IMR-90 (cell line): ENCODE measurements around the gene TVP23C. TPM values are rescaled to one million over a fixed set of nuclear protein-coding genes. Genes with fewer than 3 reads are reported as not detected.
A peak's percentile ranks its signal among the peaks of the same experiment; 100 is the strongest.

Experiments
- ATAC-seq: fragments of 200-7000 bp; cut with Tn5 transposase; 2 replicates; pipeline ENCODE4 v1.9.1; 2020; ENCODE audit warnings: low read depth, mild to moderate bottlenecking, moderate library complexity
- BruUV-seq: library from RNA; stranded (reverse); fragments of 400-500 nt; replicated peaks from 2 replicates; lab custom pipeline; 2021; lab: Mats Ljungman, UMichigan
- CTCF ChIA-PET: fragments of 300-600 bp; formaldehyde crosslinking; extraction: SDS; loops from one replicate; lab custom pipeline; 2021; ENCODE audit warnings: antibody characterized with exemption; lab: Yijun Ruan, JAX
- POLR2A ChIA-PET: fragments of 300-600 bp; sonication (Branson Sonifier 250); formaldehyde crosslinking; loops from one replicate; lab custom pipeline; 2022; ENCODE audit warnings: antibody characterized with exemption; ENCODE audit not compliant: unreplicated experiment; lab: Charles Lee
- DNase-seq: peaks from one replicate; pipeline ENCODE4 v3.0.0; 2013
- H2AFZ ChIP-seq: replicated peaks from 2 replicates; pipeline ENCODE3; 2013; ENCODE audit warnings: low read length, mild to moderate bottlenecking; ENCODE audit not compliant: poor library complexity
- H2AK5ac ChIP-seq: 2 replicates; pipeline ENCODE4 v1.6.1; 2013; ENCODE audit warnings: low read depth, low read length, inconsistent platforms
- H2AK9ac ChIP-seq: replicated peaks from 2 replicates; pipeline ENCODE3; 2013; ENCODE audit warnings: mild to moderate bottlenecking, low read depth, low read length, moderate library complexity; ENCODE audit not compliant: poor library complexity
- H2BK120ac ChIP-seq: 2 replicates; pipeline ENCODE4 v1.6.1; 2013; ENCODE audit warnings: low read depth, low read length, inconsistent platforms
- H2BK15ac ChIP-seq: 3 replicates; pipeline ENCODE4 v1.6.1; 2013; ENCODE audit warnings: low read depth, low read length, inconsistent platforms
- H2BK20ac ChIP-seq: 2 replicates; pipeline ENCODE4 v1.6.1; 2013; ENCODE audit warnings: low read depth, mild to moderate bottlenecking, inconsistent platforms, low read length, moderate library complexity
- H2BK5ac ChIP-seq: 2 replicates; pipeline ENCODE4 v1.6.1; 2013; ENCODE audit warnings: mild to moderate bottlenecking, low read depth, low read length, inconsistent platforms; ENCODE audit not compliant: poor library complexity, severe bottlenecking
- H3K14ac ChIP-seq: replicated peaks from 2 replicates; pipeline ENCODE4 v1.6.1; 2013; ENCODE audit warnings: low read depth, low read length, inconsistent platforms
- H3K18ac ChIP-seq: 2 replicates; pipeline ENCODE4 v1.6.1; 2013; ENCODE audit warnings: low read depth, low read length, control low read depth
- H3K23ac ChIP-seq: 2 replicates; pipeline ENCODE4 v1.6.1; 2013; ENCODE audit warnings: low read depth, low read length, inconsistent platforms
- H3K27ac ChIP-seq: 2 replicates; pipeline ENCODE4 v1.5.1; 2013; ENCODE audit warnings: mild to moderate bottlenecking, control low read depth, low read length; ENCODE audit not compliant: insufficient read depth
- H3K27me3 ChIP-seq: 2 replicates; pipeline ENCODE4 v1.6.1; 2013; ENCODE audit warnings: low read length; ENCODE audit not compliant: control insufficient read depth, insufficient read depth
- H3K36me3 ChIP-seq: 2 replicates; pipeline ENCODE4 v1.6.1; 2013; ENCODE audit warnings: low read length, mixed read lengths; ENCODE audit not compliant: control insufficient read depth, insufficient read depth
- H3K4ac ChIP-seq: 2 replicates; pipeline ENCODE4 v1.6.1; 2013; ENCODE audit warnings: low read depth, low read length, inconsistent platforms
- H3K4me1 ChIP-seq: 2 replicates; pipeline ENCODE4 v1.6.1; 2013; ENCODE audit warnings: low read length, mixed read lengths; ENCODE audit not compliant: control insufficient read depth, insufficient read depth
- H3K4me2 ChIP-seq: 2 replicates; pipeline ENCODE4 v1.6.1; 2013; ENCODE audit warnings: low read depth, mild to moderate bottlenecking, control low read depth, low read length, moderate library complexity
- H3K4me3 ChIP-seq: 2 replicates; pipeline ENCODE4 v1.5.1; 2013; ENCODE audit warnings: low read depth, mild to moderate bottlenecking, control low read depth, low read length, moderate library complexity; ENCODE audit not compliant: insufficient read depth
- H3K56ac ChIP-seq: 2 replicates; pipeline ENCODE4 v1.6.1; 2013; ENCODE audit warnings: low read length, inconsistent platforms; ENCODE audit not compliant: insufficient read depth; ENCODE audit errors: extremely low read depth
- H3K79me1 ChIP-seq, 2 experiments: 2 replicates each; pipeline ENCODE4 v1.6.1; 2013; ENCODE audit warnings: low read length in 2 of 2, inconsistent platforms in 1 of 2, low read depth in 1 of 2
- H3K9ac ChIP-seq: 2 replicates; pipeline ENCODE4 v1.6.1; 2013; ENCODE audit warnings: low read depth, low read length, control low read depth
- H3K9me1 ChIP-seq: 2 replicates; pipeline ENCODE4 v1.6.1; 2013; ENCODE audit warnings: low read length, inconsistent platforms; ENCODE audit not compliant: insufficient read depth
- H3K9me3 ChIP-seq: 2 replicates; pipeline ENCODE4 v1.6.1; 2013; ENCODE audit warnings: low read length; ENCODE audit not compliant: control insufficient read depth, insufficient read depth
- H4K20me1 ChIP-seq: 2 replicates; pipeline ENCODE4 v1.6.1; 2013; ENCODE audit warnings: low read length, inconsistent platforms; ENCODE audit not compliant: insufficient read depth
- H4K5ac ChIP-seq: 2 replicates; pipeline ENCODE4 v1.6.1; 2013; ENCODE audit warnings: mild to moderate bottlenecking, low read depth, low read length, control low read depth
- H4K8ac ChIP-seq, 2 experiments: 2 replicates each; pipeline ENCODE4 v1.6.1; 2013; ENCODE audit warnings: low read depth in 2 of 2, low read length in 2 of 2, control low read depth in 1 of 2, inconsistent platforms in 1 of 2
- H4K91ac ChIP-seq: 2 replicates; pipeline ENCODE4 v1.6.1; 2013; ENCODE audit warnings: low read depth, low read length, inconsistent platforms; ENCODE audit not compliant: insufficient read depth
- BHLHE40 ChIP-seq: fragments of 150-350 bp; IDR thresholded peaks from 2 replicates; pipeline ENCODE4 v1.6.1; 2016; ENCODE audit warnings: mild to moderate bottlenecking, low read depth, low read length
- CEBPB ChIP-seq: IDR thresholded peaks from 2 replicates; pipeline ENCODE4 v1.6.1; 2012; ENCODE audit warnings: low read depth, low read length, improper control_type of control experiment
- FOS ChIP-seq: fragments of 150-350 bp; IDR thresholded peaks from 2 replicates; pipeline ENCODE4 v1.6.1; 2016; ENCODE audit warnings: low read depth, low read length
- MAFK ChIP-seq: IDR thresholded peaks from 2 replicates; pipeline ENCODE4 v1.6.1; 2012; ENCODE audit warnings: low read depth, low read length, improper control_type of control experiment
- MXI1 ChIP-seq: IDR thresholded peaks from 2 replicates; pipeline ENCODE4 v1.6.1; 2012; ENCODE audit warnings: low read depth, mild to moderate bottlenecking, low read length, moderate library complexity, borderline replicate concordance
- NFE2L2 ChIP-seq: fragments of 150-350 bp; IDR thresholded peaks from 2 replicates; pipeline ENCODE4 v1.6.1; 2016; ENCODE audit warnings: low read depth, mild to moderate bottlenecking, low read length
- POLR2A ChIP-seq: IDR thresholded peaks from 2 replicates; pipeline ENCODE4 v1.6.1; 2012; ENCODE audit warnings: mild to moderate bottlenecking, low read depth, low read length
- RCOR1 ChIP-seq: IDR thresholded peaks from 2 replicates; pipeline ENCODE4 v1.6.1; 2012; ENCODE audit warnings: mild to moderate bottlenecking, low read length, improper control_type of control experiment; ENCODE audit not compliant: insufficient replicate concordance
- RFX5 ChIP-seq: IDR thresholded peaks from 2 replicates; pipeline ENCODE4 v1.8.0; 2012; ENCODE audit warnings: low read depth, mild to moderate bottlenecking, low read length, moderate library complexity
- SMC3 ChIP-seq: fragments of 150-350 bp; IDR thresholded peaks from 2 replicates; pipeline ENCODE4 v1.6.1; 2016; ENCODE audit warnings: low read depth, mild to moderate bottlenecking, antibody characterized with exemption, low read length, moderate library complexity
- WGBS, 2 experiments: methylation state at CpG; one replicate each; pipeline versions ENCODE4 v1.1.5 to v1.1.7; 2013; ENCODE audit warnings: missing lambda C conversion rate in 2 of 2; ENCODE audit not compliant: insufficient read length in 1 of 2; ENCODE audit errors: extremely low coverage in 2 of 2; 5-methylcytosine and 5-hydroxymethylcytosine counted together
- dilution Hi-C: fragments of 300-500 bp; cut with HindIII; formaldehyde crosslinking; loops from one replicate; pipeline ENCODE4 v1.14.3; 2018; ENCODE audit warnings: low sequenced_read_pairs; ENCODE audit not compliant: unreplicated experiment
- in situ Hi-C: fragments of 300-500 bp; cut with MboI; formaldehyde crosslinking; loops from 3 replicates; pipeline ENCODE4 v1.14.3; 2019; ENCODE audit warnings: low sequenced_read_pairs, inconsistent platforms, mixed read lengths
- intact Hi-C: fragments of 100-400 bp; cut with micrococcal nuclease; formaldehyde crosslinking; loops from 2 replicates; pipeline ENCODE4 v1.10.0; 2022
- polyA plus RNA-seq, 3 experiments: library from polyadenylated mRNA; depleted of rRNA; stranded (reverse); fragments of >200 nt; gene quantifications; 2 replicates each; pipeline ENCODE4 v1.2.3, GENCODE V29; 2012; ENCODE audit warnings: low replicate concordance in 1 of 3
- total RNA-seq: library from RNA; depleted of rRNA; stranded (reverse); fragments of >200 nt; gene quantifications from 2 replicates; pipeline ENCODE4 v1.2.3, GENCODE V29; 2012
- TF ChIP-seq, protein P1 (sequence below): fragments of 150-350 bp; IDR thresholded peaks from 2 replicates; pipeline ENCODE4 v1.6.1; 2017; ENCODE audit warnings: mild to moderate bottlenecking, antibody characterized with exemption, low read length, low read depth
- TF ChIP-seq, protein P2 (sequence below): fragments of 150-350 bp; IDR thresholded peaks from 2 replicates; pipeline ENCODE4 v1.6.1; 2016; ENCODE audit warnings: low read depth, mild to moderate bottlenecking, low read length, moderate library complexity, borderline replicate concordance

The TVP23C gene
- total and polyA plus RNA-seq, 2 of the 4 experiments (the other 2 are of a cell fraction): 7.5 to 12.0 TPM

DNA sequence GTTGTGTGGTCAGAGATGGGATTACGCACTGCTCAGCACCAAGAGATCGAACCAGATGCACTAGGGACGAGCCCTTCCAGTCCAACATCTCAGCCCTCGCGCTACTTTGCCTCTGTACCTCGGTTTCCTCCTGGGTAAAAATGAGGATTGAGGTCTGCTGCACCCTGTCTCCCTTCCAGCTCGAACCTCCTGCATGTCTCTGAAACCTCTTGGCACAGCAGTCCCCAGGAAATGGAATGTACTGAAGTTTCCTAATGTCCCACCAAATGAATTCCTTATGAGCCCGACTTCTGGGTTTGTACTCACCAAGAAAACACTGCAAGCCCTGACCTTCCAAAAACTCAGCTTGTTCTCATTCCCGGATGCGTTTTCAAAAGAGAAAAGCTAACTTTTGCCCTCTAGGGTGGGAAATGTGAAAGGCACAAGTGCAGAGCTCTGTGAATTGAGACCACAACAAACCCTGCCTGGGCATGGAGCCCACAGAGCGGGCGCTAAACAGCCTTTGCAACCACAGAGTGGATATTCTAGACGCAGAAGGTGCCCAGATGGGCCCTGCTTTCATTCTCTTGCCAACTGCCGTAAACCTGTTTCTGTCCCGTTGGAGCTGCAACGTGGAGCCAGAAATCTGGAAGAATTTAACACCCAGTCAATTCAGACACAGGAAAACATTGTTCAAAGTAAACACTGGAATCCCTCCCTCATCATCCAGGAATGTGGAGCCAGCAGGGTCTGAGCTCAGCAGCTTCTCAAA, 106.1 kb downstream of the TVP23C start (continued):
- TF ChIP-seq, protein P1, sequence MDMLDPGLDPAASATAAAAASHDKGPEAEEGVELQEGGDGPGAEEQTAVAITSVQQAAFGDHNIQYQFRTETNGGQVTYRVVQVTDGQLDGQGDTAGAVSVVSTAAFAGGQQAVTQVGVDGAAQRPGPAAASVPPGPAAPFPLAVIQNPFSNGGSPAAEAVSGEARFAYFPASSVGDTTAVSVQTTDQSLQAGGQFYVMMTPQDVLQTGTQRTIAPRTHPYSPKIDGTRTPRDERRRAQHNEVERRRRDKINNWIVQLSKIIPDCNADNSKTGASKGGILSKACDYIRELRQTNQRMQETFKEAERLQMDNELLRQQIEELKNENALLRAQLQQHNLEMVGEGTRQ: no peak
- TF ChIP-seq MAFK (no peak), RFX5 (no peak)

DNA sequence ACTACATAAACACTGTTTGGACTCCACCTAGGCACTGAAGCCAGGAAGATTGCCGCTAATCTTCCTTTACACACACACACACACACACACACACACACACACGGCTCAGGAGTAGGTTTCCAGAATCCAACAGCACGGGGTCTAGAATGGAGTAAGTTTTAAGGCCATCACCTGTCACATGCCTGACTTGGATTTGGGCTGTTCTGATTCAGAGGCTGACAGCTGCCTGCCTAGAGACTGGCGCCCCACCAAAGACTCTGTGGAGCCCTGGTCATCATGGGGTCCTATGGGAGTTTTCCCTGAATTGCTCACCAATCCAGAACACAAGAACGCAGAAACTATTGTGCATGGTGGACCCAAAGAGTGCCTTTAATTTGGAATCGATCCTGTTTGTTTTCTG, 106.8 kb downstream of the TVP23C start:
- H2BK120ac ChIP-seq: peak overlapping the region; percentile 88
- peak overlapping the region; percentile 55; the same call in 1 of the 2 replicates for H4K5ac ChIP-seq
- no peaks in the 10 kb centered on the region for H3K79me1 ChIP-seq
- DNase-seq: no peak
- no peaks in the 10 kb centered on the region for H3K27me3 ChIP-seq
- H3K4me2 ChIP-seq: no peak overlapping the region
- H3K4ac ChIP-seq: peak overlapping the region; percentile 79
- no peak overlapping the region for H2AK9ac ChIP-seq
- H2AK5ac ChIP-seq: peak overlapping the region; percentile 94
- intact Hi-C loops (loop anchor here (2.0 to 5.0 kb wide), 2 partner anchors 22 to 961 kb away; partner anchors contain the start of gene TRPV2), dilution Hi-C loops (no loop called here), in situ Hi-C loops (no loop called here)
- H3K27ac ChIP-seq: peak overlapping the region; percentile 66; the same call in 1 of the 2 replicates
- H3K18ac ChIP-seq: peak overlapping the region; percentile 73
- peak overlapping the region; percentile 73; the same call in 1 of the 3 replicates for H2BK15ac ChIP-seq
- no TSS peak for BruUV-seq
- peak overlapping the region; percentile 80; the same call in 1 of the 2 replicates for H3K23ac ChIP-seq
- peak overlapping the region; percentile 51 to 73; a peak in 2 of 4 replicates for H4K8ac ChIP-seq
- peak overlapping the region; percentile 91 for H4K91ac ChIP-seq
- ChIA-PET POLR2A (interaction anchor here (1.5 kb wide), 1 partner anchor 194 kb away, joined by 4 read pairs; no protein-coding TSS in a partner anchor), CTCF (interaction anchor here (0.6 to 2.3 kb wide), 6 partner anchors 20 to 199 kb away, joined by 3 to 11 read pairs (median 4); no protein-coding TSS in a partner anchor)
- WGBS, 2 experiments: no CpG with 5 or more reads among the region's 6 CpGs
- no peak overlapping the region for H3K4me3 ChIP-seq
- peaks cover 22% of the 10 kb centered on the region for H3K4me1 ChIP-seq
- peaks cover 3% of the 10 kb centered on the region for H3K9me3 ChIP-seq
- no peak for ATAC-seq
- no peak overlapping the region for H3K9ac ChIP-seq
- H3K36me3 ChIP-seq: peaks cover 3% of the 10 kb centered on the region; the same call in 1 of the 2 replicates
- H2AFZ ChIP-seq: no peak overlapping the region
- peak overlapping the region; percentile 90 for H2BK20ac ChIP-seq
- H2BK5ac ChIP-seq: no peak overlapping the region
- H3K14ac ChIP-seq: peak overlapping the region; percentile 76
- H3K9me1 ChIP-seq: peaks cover 18% of the 10 kb centered on the region; the same call in 1 of the 2 replicates
- H3K56ac ChIP-seq: peak overlapping the region; percentile 5; the same call in 1 of the 2 replicates
- no peaks in the 10 kb centered on the region for H4K20me1 ChIP-seq
- TF ChIP-seq RCOR1 (no peak), NFE2L2 (no peak), POLR2A (no peak), MXI1 (no peak), BHLHE40 (no peak), FOS (no peak), RFX5 (no peak), SMC3 (no peak), MAFK (no peak), CEBPB (no peak)
- TF ChIP-seq, protein P1: no peak
- TF ChIP-seq, protein P2, sequence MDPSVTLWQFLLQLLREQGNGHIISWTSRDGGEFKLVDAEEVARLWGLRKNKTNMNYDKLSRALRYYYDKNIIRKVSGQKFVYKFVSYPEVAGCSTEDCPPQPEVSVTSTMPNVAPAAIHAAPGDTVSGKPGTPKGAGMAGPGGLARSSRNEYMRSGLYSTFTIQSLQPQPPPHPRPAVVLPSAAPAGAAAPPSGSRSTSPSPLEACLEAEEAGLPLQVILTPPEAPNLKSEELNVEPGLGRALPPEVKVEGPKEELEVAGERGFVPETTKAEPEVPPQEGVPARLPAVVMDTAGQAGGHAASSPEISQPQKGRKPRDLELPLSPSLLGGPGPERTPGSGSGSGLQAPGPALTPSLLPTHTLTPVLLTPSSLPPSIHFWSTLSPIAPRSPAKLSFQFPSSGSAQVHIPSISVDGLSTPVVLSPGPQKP: no peak
